Stimulated activated CD8-positive, alpha-beta memory T cell treated with anti-CD3 and anti-CD28 coated beads, Interleukin-4, amount 100 ng/mL, for 1 hour (primary cell): ENCODE results near the gene CDH4.
"Not testable (repeated sequence)": the region's sequence is repeated elsewhere in the genome, so short reads cannot be mapped to it uniquely, and the experiment has no call there.

Source experiments
- DNase-seq, 2 donors: peaks; one replicate each; pipeline ENCODE4 v3.0.0-alpha.2; 2020; ENCODE audit warnings: low read depth in 2 of 2, low spot score in 1 of 2

CDH4 gene

GRCh38 chr20:61385296-61385695 lies 133.2 kb downstream of the CDH4 start:
- no peak for DNase-seq

DNA sequence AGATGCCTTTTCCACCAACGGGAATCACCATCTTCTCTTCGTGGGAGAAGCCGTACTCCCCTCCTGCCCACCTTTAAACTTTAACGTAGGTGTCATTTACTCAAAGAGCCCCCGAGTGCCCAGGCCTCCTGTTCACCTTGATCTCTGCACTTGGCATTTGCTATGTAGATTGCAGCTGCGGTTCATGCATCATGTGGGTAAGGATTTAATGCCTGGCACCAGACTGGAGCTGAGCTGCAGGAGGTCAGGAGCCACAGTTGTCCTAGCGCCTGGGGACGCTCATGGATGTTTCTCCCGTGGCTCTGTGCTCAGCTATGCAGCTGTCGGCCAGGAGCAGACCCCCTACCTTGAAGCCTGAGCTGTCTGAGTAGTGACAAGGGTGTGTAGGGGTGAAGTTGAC lies 133.7 kb downstream of the CDH4 start:
- DNase-seq, result no peak

DNA sequence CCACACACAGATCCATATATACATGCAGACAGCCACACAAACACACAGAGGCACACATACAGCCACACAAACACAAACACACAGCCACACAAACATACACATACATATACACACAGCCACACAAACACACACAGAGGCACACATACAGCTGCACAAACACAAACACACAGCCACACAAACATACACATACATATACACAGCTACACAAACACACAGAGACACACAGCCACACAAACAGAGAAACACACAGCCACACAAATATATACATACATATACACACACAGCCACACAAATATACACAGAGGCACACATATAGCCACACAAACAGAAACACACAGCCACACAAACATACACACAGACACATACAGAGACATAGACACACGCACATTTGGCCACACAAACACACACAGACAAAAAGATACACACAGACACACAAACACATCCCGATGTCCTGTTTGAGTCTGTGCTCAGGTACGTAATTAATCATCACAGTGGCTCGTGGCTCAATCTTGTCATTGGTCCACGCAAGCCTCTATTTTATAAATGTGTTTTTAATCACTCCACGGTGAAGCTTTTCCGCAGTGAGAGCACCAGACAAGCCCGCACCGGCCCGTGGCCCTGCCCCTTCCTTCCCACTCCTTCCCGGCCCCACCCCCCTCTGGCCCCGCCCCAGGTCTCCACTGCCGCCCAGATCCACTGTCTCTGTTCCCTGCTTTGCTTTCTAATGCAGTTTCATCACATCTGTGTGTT lies 135.3 kb downstream of the CDH4 start:
- DNase-seq, result no peak

DNA sequence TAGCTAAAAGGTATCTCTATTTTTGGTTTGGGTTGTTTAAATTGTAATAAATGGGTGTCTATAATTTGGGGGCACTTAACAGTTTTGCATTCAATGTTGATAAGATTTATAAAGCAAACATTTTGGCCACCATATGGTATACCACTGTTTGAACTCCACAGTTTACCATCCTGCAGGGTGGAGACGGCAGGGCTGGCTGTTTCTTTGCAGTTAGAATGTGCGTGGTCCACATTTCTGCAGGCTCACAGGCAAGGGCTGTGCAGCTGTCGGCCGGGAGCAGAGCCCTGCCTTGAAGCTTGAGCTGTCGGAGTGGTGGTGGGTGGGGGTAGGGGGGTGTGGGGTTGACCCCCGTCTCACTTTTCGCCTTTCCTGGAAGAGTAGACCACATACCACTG lies 135.9 kb downstream of the CDH4 start:
- no peak for DNase-seq

DNA sequence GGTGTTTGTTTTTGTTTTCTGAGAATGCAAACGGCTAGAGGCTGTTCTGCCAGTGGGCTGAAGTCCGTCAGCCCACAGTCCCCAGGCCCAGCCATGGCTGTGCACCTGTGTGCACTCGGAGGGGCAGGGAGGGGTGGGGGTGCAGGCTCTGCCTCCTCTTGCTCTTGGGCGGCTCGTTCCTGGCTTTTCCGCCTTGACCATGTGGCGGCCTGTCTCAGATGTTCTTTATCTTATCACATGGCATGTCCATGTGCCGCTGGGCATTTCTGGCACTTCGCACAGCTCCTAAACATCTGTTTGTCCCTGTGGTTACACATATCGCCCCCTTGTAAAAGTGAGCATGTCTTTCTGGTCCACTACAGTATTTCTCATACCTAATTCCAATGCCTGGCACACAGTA lies 137.0 kb downstream of the CDH4 start:
- DNase-seq, result no peak

DNA sequence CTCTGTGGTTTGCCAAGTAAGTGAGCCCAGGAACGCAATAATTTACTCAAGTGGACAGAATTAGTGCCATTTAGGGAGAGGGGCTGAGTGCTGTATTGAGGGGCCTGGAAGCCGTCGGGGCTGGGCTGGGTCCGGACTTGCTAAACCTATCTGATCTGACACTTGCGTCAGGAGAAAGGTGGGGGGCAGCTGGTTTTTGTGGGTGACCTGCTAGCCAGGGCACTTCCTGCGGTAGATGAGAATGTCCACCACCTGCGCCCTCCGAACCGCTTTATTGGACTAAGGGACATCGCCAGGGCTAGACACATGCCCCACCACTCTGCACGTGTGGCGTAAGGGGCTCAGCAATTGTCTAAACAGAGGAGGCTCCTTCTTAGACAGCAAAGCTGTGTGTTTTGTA lies 139.1 kb downstream of the CDH4 start:
- no peak for DNase-seq

- no peak for DNase-seq
These were observed 139.9 kb downstream of the CDH4 start for GRCh38 chr20:61391812-61392520.

GRCh38 chr20:61394088-61394799 lies 142.2 kb downstream of the CDH4 start:
- DNase-seq, result no peak

DNA sequence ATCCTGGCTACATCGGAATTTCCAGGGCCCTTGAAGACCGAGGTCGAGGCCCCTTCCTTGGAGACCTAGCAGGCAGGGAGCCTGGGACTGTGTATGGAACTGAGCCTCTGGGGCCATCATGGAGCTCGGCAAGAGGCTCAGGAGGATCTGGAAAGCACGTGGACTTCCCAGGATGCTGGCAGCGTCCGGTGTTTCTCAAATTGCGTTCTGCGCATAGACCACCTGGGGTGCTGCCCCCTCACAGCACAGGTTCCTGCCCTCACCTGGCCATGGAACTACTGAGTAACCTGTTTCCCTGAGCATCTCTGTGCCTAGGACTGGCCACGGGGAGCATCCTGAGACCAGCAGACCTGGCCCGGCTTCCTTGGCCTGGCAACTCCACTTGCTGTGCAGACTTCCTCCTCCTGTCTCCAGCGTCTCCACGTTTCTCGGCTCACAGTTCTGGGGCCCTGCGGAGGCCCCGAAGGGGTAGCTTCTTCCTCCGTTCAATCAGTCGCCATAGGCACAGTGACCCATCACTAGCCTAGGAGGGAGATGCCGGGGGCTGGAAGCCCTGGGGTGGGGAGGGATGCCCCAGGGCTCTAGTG lies 144.3 kb downstream of the CDH4 start:
- no peak for DNase-seq

GRCh38 chr20:61397146-61397545 lies 145.1 kb downstream of the CDH4 start:
- DNase-seq, result no peak

DNA sequence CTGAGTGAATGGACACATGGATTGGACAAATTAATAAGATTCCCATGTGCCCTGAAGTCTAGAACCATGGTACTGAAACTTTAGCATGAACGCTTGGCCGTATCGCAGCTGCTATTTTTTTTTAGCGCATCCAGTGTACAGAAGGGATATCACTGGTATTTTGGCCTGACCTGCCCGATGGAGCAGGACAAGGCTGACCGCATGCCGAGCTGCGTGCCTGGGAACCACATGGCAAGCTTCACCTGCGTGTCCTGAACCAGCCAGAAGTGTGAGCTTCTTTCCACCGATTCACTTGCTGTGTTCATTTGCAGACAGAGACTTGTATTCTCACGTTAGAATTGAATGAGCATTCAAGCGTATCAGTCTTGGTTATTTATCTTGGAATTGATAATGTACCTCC lies 145.7 kb downstream of the CDH4 start:
- DNase-seq, result no peak

DNA sequence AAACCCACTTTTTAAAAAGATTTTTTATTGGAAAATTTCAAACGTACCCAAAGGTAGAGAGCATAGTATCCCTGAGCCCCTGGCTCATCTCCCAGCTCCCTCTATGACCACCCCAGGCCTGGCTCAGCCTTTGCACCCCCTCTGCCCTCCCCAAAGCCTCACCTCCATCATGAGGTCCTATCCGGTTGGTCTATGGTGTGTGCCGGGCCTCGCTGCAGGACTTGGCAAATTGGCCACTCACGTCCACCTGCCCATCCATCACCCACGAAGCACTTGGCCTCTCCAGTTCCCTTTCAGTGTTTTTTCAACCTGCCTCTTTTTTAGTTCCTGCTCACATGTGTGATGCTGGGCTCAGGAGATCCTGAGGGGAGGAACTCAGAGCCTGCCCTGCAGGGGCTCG lies 147.4 kb downstream of the CDH4 start:
- DNase-seq, result no peak

GRCh38 chr20:61400499-61400898 lies 148.4 kb downstream of the CDH4 start:
- DNase-seq, result no peak

DNA sequence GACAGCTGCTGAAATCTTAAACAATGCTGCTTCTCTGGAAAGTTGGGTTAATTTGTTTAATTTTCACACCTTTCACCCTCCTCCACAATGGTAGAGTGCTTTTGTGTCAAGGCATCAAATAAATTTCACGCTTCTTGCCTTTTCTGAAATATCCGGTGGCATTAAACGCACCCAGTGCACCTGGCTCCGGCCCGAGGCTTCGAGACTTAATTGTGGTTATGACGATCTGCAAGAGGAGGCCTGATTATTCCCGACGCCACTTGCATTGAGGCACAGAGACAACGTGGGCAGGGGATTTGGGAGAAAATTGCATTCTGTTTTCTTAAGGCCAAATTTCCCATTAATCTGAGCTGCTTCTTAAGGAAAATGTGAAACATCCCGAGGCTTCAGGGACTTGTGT lies 152.2 kb downstream of the CDH4 start:
- DNase-seq, result no peak

DNA sequence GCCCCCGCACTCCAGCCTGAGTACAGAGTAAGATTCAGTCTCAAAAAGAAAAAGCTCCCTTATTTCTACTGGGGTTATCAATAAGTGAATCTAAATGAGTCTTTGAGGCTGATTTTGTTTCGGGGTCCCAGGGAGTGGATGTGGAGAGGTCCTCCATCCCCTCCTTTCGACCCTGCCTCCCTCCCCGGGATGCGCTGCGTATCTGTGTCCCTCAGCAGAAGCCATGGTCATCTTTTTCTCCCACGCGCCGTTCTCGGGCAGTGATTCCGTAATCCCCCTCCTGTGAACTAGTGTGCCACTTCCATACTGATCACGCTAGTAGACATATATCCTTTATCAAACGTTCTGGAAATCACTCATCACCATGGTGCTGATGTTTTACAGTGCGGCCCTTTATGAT lies 152.9 kb downstream of the CDH4 start:
- no peak for DNase-seq

DNA sequence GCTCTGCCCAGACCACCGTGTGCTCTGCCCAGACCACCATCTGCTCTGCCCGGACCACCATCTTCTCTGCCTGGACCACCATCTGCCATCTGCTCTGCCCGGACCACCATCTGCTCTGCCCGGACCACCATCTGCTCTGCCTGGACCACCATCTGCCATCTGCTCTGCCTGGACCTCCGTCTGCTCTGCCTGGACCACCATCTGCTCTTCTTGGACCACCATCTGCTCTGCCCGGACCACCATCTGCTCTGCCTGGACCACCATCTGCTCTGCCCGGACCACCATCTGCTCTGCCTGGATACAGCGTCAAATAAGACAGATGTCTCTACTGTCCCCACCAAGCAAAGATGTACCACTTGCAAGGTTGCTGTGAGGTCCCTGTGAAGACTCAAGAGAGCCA lies 154.7 kb downstream of the CDH4 start:
- not testable (repeated sequence) for DNase-seq

DNA sequence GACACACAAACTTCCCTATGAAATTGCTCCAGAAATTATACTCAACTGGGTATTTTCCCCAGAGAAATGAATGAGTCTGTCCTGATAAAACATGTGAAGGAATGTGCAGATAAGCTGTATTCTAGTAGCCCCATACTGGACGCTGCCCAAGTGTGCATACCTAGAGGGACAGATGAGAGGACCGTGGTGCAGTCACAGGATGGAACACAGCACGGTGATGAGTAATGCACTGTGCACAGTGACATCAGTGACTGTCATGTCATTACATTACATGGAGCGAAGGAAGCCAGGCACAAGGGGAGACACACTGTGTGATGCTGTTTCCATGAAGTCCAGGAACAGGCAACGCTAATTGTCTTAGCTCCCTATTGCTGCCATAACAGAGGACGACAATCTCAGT lies 155.5 kb downstream of the CDH4 start:
- DNase-seq, result no peak

GRCh38 chr20:61408951-61409740 lies 157.1 kb downstream of the CDH4 start:
- DNase-seq, result no peak

- no peak for DNase-seq
These were observed 159.7 kb downstream of the CDH4 start for GRCh38 chr20:61411743-61412142.

GRCh38 chr20:61413752-61414151 lies 161.7 kb downstream of the CDH4 start:
- DNase-seq, result no peak

DNA sequence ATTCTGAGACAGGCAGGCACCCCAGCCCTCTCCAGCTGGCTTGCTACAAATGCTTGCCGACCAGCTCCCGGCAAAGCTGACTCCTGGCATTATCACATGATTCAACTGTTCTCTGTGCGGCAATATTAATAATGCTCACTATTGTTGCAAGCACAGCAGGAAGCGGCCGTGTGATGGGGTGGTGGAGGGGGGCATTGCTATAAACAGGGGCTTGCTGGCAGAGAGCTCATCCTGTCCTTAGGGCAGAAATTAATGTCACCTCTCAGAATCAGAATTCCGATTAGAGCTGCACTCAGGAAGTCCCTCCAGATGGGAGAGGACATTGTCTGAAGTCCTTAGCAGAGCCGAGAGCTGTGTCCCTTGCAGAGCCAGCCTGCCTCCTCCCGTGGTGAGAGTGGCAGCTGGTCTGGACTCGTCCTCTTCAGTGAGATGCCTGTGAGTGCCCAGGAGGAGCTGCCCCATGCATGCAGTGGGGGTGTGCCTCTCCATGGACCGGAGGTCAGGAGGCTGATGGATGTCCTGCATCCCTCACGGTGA lies 162.5 kb downstream of the CDH4 start:
- DNase-seq, result no peak
